Neural cell (in vitro differentiated cells): ENCODE measurements around the gene FSIP1.

Experiments
- CTCF ChIP-seq: fragments of 450-650 bp; IDR thresholded peaks from 2 replicates; pipeline ENCODE4 v1.5.1; 2014; ENCODE audit warnings: antibody characterized with exemption, mild to moderate bottlenecking, moderate library complexity; ENCODE audit not compliant: poor library complexity, severe bottlenecking
- EP300 ChIP-seq: fragments of 450-650 bp; conservative IDR thresholded peaks from 2 replicates; pipeline ENCODE4 v1.6.1; 2014; ENCODE audit warnings: antibody characterized with exemption, mild to moderate bottlenecking, moderate library complexity; ENCODE audit not compliant: poor library complexity, severe bottlenecking
- EZH2 ChIP-seq: fragments of 200-600, 300-800 bp; shearing (Covaris generic), sonication (generic); IDR thresholded peaks from 2 replicates; pipeline ENCODE4 v1.6.1; 2014; ENCODE audit warnings: antibody characterized with exemption, low read length, borderline replicate concordance, mild to moderate bottlenecking; ENCODE audit not compliant: insufficient read depth, poor library complexity, severe bottlenecking
- RAD21 ChIP-seq: fragments of 450-650 bp; conservative IDR thresholded peaks from 2 replicates; pipeline ENCODE4 v1.6.1; 2014; ENCODE audit warnings: antibody characterized with exemption, mild to moderate bottlenecking, moderate library complexity
- REST ChIP-seq: IDR thresholded peaks from 2 replicates; pipeline ENCODE4 v1.6.1; 2012; ENCODE audit warnings: borderline replicate concordance
- SMC3 ChIP-seq: fragments of 450-650 bp; conservative IDR thresholded peaks from 2 replicates; pipeline ENCODE4 v1.6.1; 2014; ENCODE audit warnings: antibody characterized with exemption, mild to moderate bottlenecking, moderate library complexity; ENCODE audit not compliant: poor library complexity
- TAF1 ChIP-seq: IDR thresholded peaks from 2 replicates; pipeline ENCODE4 v1.6.1; 2012; ENCODE audit warnings: low read depth

DNA sequence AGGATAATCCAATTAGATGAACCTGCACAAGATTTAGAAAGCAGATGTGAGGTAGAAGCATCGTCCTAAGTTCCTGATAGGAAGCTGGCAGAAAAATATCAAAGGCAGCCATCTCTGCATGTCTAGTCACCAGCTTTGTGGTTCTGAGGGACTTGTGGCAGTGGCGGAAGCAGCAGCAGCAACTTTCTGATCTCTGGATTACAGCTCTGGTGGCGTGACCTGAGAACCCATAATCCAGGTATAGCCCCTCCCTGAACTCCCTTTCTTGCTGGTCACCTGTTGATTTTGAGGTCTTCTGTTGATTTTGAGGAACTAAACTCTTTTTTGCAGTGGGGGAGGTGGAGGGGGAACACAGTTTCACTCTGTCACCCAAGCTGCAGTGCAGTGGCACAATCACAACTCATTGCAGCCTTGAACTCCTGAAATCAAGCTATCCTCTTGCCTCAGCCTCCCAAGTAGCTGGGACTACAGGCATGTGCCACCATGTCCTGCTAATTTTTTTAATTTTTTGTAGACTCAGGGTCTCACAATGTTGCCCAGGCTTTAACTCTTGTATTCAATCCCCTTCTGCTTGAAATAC is 7.9 kb downstream of the FSIP1 start:
- TF ChIP-seq CTCF (no peak), EZH2 (no peak), TAF1 (no peak), EP300 (no peak), REST (no peak), SMC3 (no peak), RAD21 (no peak)
